Ectodermal cell (in vitro differentiated cells): Measurements from ENCODE around the gene ATOH7.
"Not testable (repeated sequence)": the region's sequence is repeated elsewhere in the genome, so short reads cannot be mapped to it uniquely, and the experiment has no call there.

Experiments
- H3K27ac ChIP-seq: 2 replicates; pipeline ENCODE4 v1.7.0; 2013; ENCODE audit warnings: mild to moderate bottlenecking, low read depth, low read length; ENCODE audit not compliant: insufficient read depth, poor library complexity, severe bottlenecking
- H3K27me3 ChIP-seq: 2 replicates; pipeline ENCODE4 v1.7.0; 2013; ENCODE audit warnings: mild to moderate bottlenecking, low read length; ENCODE audit not compliant: insufficient read depth, control insufficient read depth, poor library complexity, severe bottlenecking
- H3K36me3 ChIP-seq: one replicate; pipeline ENCODE4 v1.7.0; 2013; ENCODE audit warnings: low read length; ENCODE audit not compliant: control insufficient read depth, insufficient read depth
- H3K4me1 ChIP-seq: one replicate; pipeline ENCODE4 v1.7.0; 2013; ENCODE audit warnings: low read length; ENCODE audit not compliant: control insufficient read depth, insufficient read depth
- H3K4me3 ChIP-seq: 2 replicates; pipeline ENCODE4 v1.7.0; 2013; ENCODE audit warnings: low read depth, low read length, control low read depth; ENCODE audit not compliant: insufficient read depth
- H3K9me3 ChIP-seq: 2 replicates; pipeline ENCODE4 v1.7.0; 2013; ENCODE audit warnings: mild to moderate bottlenecking, low read length, moderate library complexity; ENCODE audit not compliant: control insufficient read depth
- WGBS, 2 experiments: methylation state at CpG; one replicate each; pipeline ENCODE4 v1.1.7; 2013; ENCODE audit warnings: missing lambda C conversion rate in 2 of 2; 5-methylcytosine and 5-hydroxymethylcytosine counted together

The ATOH7 gene

GRCh38 chr10:68221196-68221595 lies 10.7 kb downstream of the ATOH7 start:
- H3K36me3 ChIP-seq = no peaks in the 10 kb centered on the region
- H3K4me1 ChIP-seq = no peaks in the 10 kb centered on the region
- H3K27ac ChIP-seq = no peak overlapping the region
- no peaks in the 10 kb centered on the region for H3K9me3 ChIP-seq
- no peak overlapping the region for H3K4me3 ChIP-seq
- H3K27me3 ChIP-seq = no peaks in the 10 kb centered on the region

- WGBS, 2 experiments = 95 to 96% methylated on average over 4 of the region's 4 CpGs
- Histone ChIP-seq H3K4me1 (no peaks in the 10 kb centered on the region), H3K9me3 (no peaks in the 10 kb centered on the region), H3K27me3 (no peaks in the 10 kb centered on the region), H3K27ac (no peak overlapping the region), H3K4me3 (no peak overlapping the region), H3K36me3 (no peaks in the 10 kb centered on the region)
Observed at GRCh38 chr10:68218786-68219185, 13.1 kb downstream of the ATOH7 start.

- Histone ChIP-seq H3K9me3 (no peaks in the 10 kb centered on the region), H3K4me1 (no peaks in the 10 kb centered on the region), H3K27me3 (no peaks in the 10 kb centered on the region), H3K36me3 (no peaks in the 10 kb centered on the region), H3K27ac (no peak overlapping the region), H3K4me3 (no peak overlapping the region)
- WGBS, 2 experiments = 65 to 76% methylated on average over 7 to 8 of the region's 8 CpGs
Observed at GRCh38 chr10:68212721-68213352, 19.1 kb downstream of the ATOH7 start.

- Histone ChIP-seq H3K36me3 (no peaks in the 10 kb centered on the region), H3K4me3 (no peak overlapping the region), H3K4me1 (no peaks in the 10 kb centered on the region), H3K9me3 (no peaks in the 10 kb centered on the region), H3K27me3 (no peaks in the 10 kb centered on the region), H3K27ac (no peak overlapping the region)
- WGBS, 2 experiments = 94 to 100% methylated on average over 1 of the region's 1 CpG
Observed at GRCh38 chr10:68211669-68212068, 20.2 kb downstream of the ATOH7 start.

- Histone ChIP-seq H3K27me3 (no peaks in the 10 kb centered on the region), H3K36me3 (no peaks in the 10 kb centered on the region), H3K4me3 (no peak overlapping the region), H3K4me1 (no peaks in the 10 kb centered on the region), H3K9me3 (no peaks in the 10 kb centered on the region), H3K27ac (no peak overlapping the region)
- whole genome bisulfite sequencing, 2 experiments = 41 to 47% methylated on average over 10 of the region's 10 CpGs
Observed at GRCh38 chr10:68208424-68209042, 23.4 kb downstream of the ATOH7 start.

- 65 to 70% methylated on average over 5 of the region's 5 CpGs for WGBS, 2 experiments
- Histone ChIP-seq H3K27me3 (no peaks in the 10 kb centered on the region), H3K27ac (no peak overlapping the region), H3K4me3 (no peak overlapping the region), H3K9me3 (no peaks in the 10 kb centered on the region), H3K4me1 (no peaks in the 10 kb centered on the region), H3K36me3 (no peaks in the 10 kb centered on the region)
Observed at GRCh38 chr10:68202960-68203353, 29.0 kb downstream of the ATOH7 start.

- H3K36me3 ChIP-seq = no peaks in the 10 kb centered on the region
Observed at GRCh38 chr10:68196701-68197100, 35.2 kb downstream of the ATOH7 start.

GRCh38 chr10:68195776-68196175 lies 36.1 kb downstream of the ATOH7 start:
- not testable (repeated sequence) for H3K4me3 ChIP-seq, H3K9me3 ChIP-seq, H3K36me3 ChIP-seq, H3K27ac ChIP-seq, H3K27me3 ChIP-seq, H3K4me1 ChIP-seq
- 93 to 100% methylated on average over 1 to 2 of the region's 2 CpGs for WGBS, 2 experiments

More at GRCh38 chr10:68196701-68197100, 35.2 kb downstream of the ATOH7 start:
- Histone ChIP-seq H3K27me3 (no peaks in the 10 kb centered on the region), H3K9me3 (no peaks in the 10 kb centered on the region), H3K4me3 (no peak overlapping the region), H3K4me1 (no peaks in the 10 kb centered on the region), H3K27ac (no peak overlapping the region)
- WGBS, 2 experiments = 87 to 97% methylated on average over 3 of the region's 3 CpGs

- no peaks in the 10 kb centered on the region for H3K27me3 ChIP-seq
- H3K36me3 ChIP-seq = no peaks in the 10 kb centered on the region
- H3K27ac ChIP-seq = no peak overlapping the region
- 73 to 77% methylated on average over 6 of the region's 6 CpGs for WGBS, 2 experiments
- H3K4me3 ChIP-seq = no peak overlapping the region
- H3K4me1 ChIP-seq = no peaks in the 10 kb centered on the region
- no peaks in the 10 kb centered on the region for H3K9me3 ChIP-seq
Observed at GRCh38 chr10:68194290-68194689, 37.6 kb downstream of the ATOH7 start.

GRCh38 chr10:68192113-68192512 lies 39.8 kb downstream of the ATOH7 start:
- Histone ChIP-seq H3K4me3 (no peak overlapping the region), H3K27ac (no peak overlapping the region), H3K4me1 (no peaks in the 10 kb centered on the region), H3K27me3 (no peaks in the 10 kb centered on the region), H3K9me3 (no peaks in the 10 kb centered on the region), H3K36me3 (no peaks in the 10 kb centered on the region)
- WGBS, 2 experiments = 91 to 94% methylated on average over 3 of the region's 3 CpGs
